ENCODE data around the gene ZNF384.

The ZNF384 gene

GRCh38 chr12:6620885-6621274 lies 68.3 kb downstream of the ZNF384 start:
- DNase-seq (ENCODE audit: low read depth in 2 of 2): no peak

- DNase-seq (ENCODE audit: low read depth in 2 of 2): no peak
Observed at GRCh38 chr12:6620137-6620884, 68.9 kb downstream of the ZNF384 start.

- DNase-seq (ENCODE audit: low read depth in 2 of 2): no peak
Observed at GRCh38 chr12:6618483-6619225, 70.5 kb downstream of the ZNF384 start.
